Neutrophil (primary cell): ENCODE data around the gene PFKFB3.
"Not testable (repeated sequence)": the region's sequence is repeated elsewhere in the genome, so short reads cannot be mapped to it uniquely, and the experiment has no call there.

Experiments used
- H3K27ac ChIP-seq: fragments of 200-600 bp; sonication (generic); 2 replicates; pipeline ENCODE4 v1.5.1; 2016; ENCODE audit warnings: mild to moderate bottlenecking, moderate library complexity
- H3K27me3 ChIP-seq: fragments of 200-600 bp; sonication (generic); 2 replicates; pipeline ENCODE4 v1.6.0; 2016; ENCODE audit warnings: mild to moderate bottlenecking
- H3K36me3 ChIP-seq: fragments of 200-600 bp; sonication (generic); 2 replicates; pipeline ENCODE4 v1.5.1; 2017
- H3K4me1 ChIP-seq, 2 experiments: fragments of 200-600 bp in 1 of 2; sonication (generic) in 1 of 2; 1 replicate in 1 of 2; 2 replicates in 1 of 2; pipeline versions ENCODE4 v1.5.1 to v1.6.1; 2013 to 2016; ENCODE audit warnings: low read depth in 1 of 2, low read length in 1 of 2, mild to moderate bottlenecking in 1 of 2, moderate library complexity in 1 of 2; ENCODE audit not compliant: control insufficient read depth in 1 of 2, insufficient read depth in 1 of 2
- H3K4me3 ChIP-seq, 2 experiments: fragments of 200-600 bp in 1 of 2; sonication (generic) in 1 of 2; 1 replicate in 1 of 2; 2 replicates in 1 of 2; pipeline ENCODE4 v1.5.1; 2013 to 2016; ENCODE audit warnings: low read depth in 1 of 2, low read length in 1 of 2, mild to moderate bottlenecking in 1 of 2, moderate library complexity in 1 of 2
- H3K9me3 ChIP-seq: fragments of 200-600 bp; sonication (generic); 2 replicates; pipeline ENCODE4 v1.5.1; 2016
- CTCF ChIP-seq: fragments of 200-600 bp; sonication (generic); IDR thresholded peaks from 2 replicates; pipeline ENCODE4 v1.5.1; 2016; ENCODE audit warnings: antibody characterized with exemption

The PFKFB3 gene

GRCh38 chr10:6242089-6242488, 39.4 kb downstream of the PFKFB3 start:
- Histone ChIP-seq H3K9me3 (no peaks in the 10 kb centered on the region), H3K4me1 (peaks cover 18 to 22% of the 10 kb centered on the region in 2 experiments), H3K36me3 (peaks cover 51% of the 10 kb centered on the region), H3K27me3 (no peaks in the 10 kb centered on the region), H3K27ac (no peak overlapping the region), H3K4me3 (no peak overlapping the region)
- no peak for TF ChIP-seq CTCF

- Histone ChIP-seq H3K9me3 (no peaks in the 10 kb centered on the region), H3K4me3 (no peak overlapping the region), H3K36me3 (peaks cover 40% of the 10 kb centered on the region), H3K27ac (peak overlapping the region; percentile 66), H3K4me1 (peaks cover 24 to 29% of the 10 kb centered on the region in 2 experiments), H3K27me3 (no peaks in the 10 kb centered on the region)
- TF ChIP-seq CTCF: no peak
Measured at GRCh38 chr10:6244510-6244909, 41.8 kb downstream of the PFKFB3 start.

GRCh38 chr10:6247041-6247712, 44.4 kb downstream of the PFKFB3 start:
- Histone ChIP-seq H3K4me1 (peaks cover 27 to 32% of the 10 kb centered on the region in 2 experiments), H3K4me3 (no peak overlapping the region)
- TF ChIP-seq CTCF: no peak

GRCh38 chr10:6248908-6249307, 46.2 kb downstream of the PFKFB3 start:
- H3K27ac ChIP-seq: peak overlapping the region; percentile 82
- H3K4me1 ChIP-seq: peaks cover 35 to 43% of the 10 kb centered on the region in 2 experiments
- not testable (repeated sequence) for H3K9me3 ChIP-seq, H3K4me3 ChIP-seq, H3K27me3 ChIP-seq
- H3K36me3 ChIP-seq: peaks cover 12% of the 10 kb centered on the region

More at GRCh38 chr10:6247041-6247712, 44.4 kb downstream of the PFKFB3 start:
- H3K36me3 ChIP-seq: peaks cover 30% of the 10 kb centered on the region
- no peaks in the 10 kb centered on the region for H3K9me3 ChIP-seq
- peak overlapping the region; percentile 82 for H3K27ac ChIP-seq
- H3K27me3 ChIP-seq: no peaks in the 10 kb centered on the region

GRCh38 chr10:6249698-6250097, 47.0 kb downstream of the PFKFB3 start:
- Histone ChIP-seq H3K4me3 (no peak overlapping the region), H3K27ac (peak overlapping the region; percentile 82), H3K36me3 (peaks cover 11% of the 10 kb centered on the region), H3K4me1 (peaks cover 38 to 44% of the 10 kb centered on the region in 2 experiments), H3K9me3 (no peaks in the 10 kb centered on the region), H3K27me3 (no peaks in the 10 kb centered on the region)
- no peak for TF ChIP-seq CTCF

GRCh38 chr10:6250745-6251144, 48.0 kb downstream of the PFKFB3 start:
- H3K4me1 ChIP-seq: peaks cover 48 to 54% of the 10 kb centered on the region in 2 experiments
- no peaks in the 10 kb centered on the region for H3K27me3 ChIP-seq
- H3K9me3 ChIP-seq: no peaks in the 10 kb centered on the region
- peak overlapping the region; percentile 49 for H3K27ac ChIP-seq
- no peak for TF ChIP-seq CTCF
- no peak overlapping the region for H3K4me3 ChIP-seq
- peaks cover 16% of the 10 kb centered on the region for H3K36me3 ChIP-seq
